HCT116 (cell line): ENCODE results near the gene MRPL42. TPM values are rescaled to one million over a fixed set of nuclear protein-coding genes. Genes with fewer than 3 reads are reported as not detected.

Source experiments
- ATAC-seq: fragments of 200-7000 bp; cut with Tn5 transposase; 2 replicates; pipeline ENCODE4 v1.9.1; 2020; ENCODE audit warnings: mild to moderate bottlenecking, moderate library complexity
- BruUV-seq: library from RNA; stranded (reverse); fragments of 400-500 nt; replicated peaks from 2 replicates; lab custom pipeline; 2021; lab: Mats Ljungman, UMichigan
- CTCF ChIA-PET: fragments of 300-600 bp; sonication (Branson Sonifier 250); formaldehyde crosslinking; loops from one replicate; lab custom pipeline; 2021; ENCODE audit warnings: antibody characterized with exemption; lab: Charles Lee
- POLR2A ChIA-PET: fragments of 300-600, 350-600 bp; sonication (Branson Sonifier 250); formaldehyde crosslinking; loops from one replicate; lab custom pipeline; 2021; ENCODE audit warnings: antibody characterized with exemption; lab: Charles Lee
- RAD21 ChIA-PET, 2 experiments: fragments of 300-600 bp; sonication (Branson Sonifier 250); formaldehyde crosslinking; loops; one replicate each; lab custom pipeline; 2023; ENCODE audit warnings: low total read pairs in 2 of 2; ENCODE audit not compliant: uncharacterized antibody in 2 of 2, unreplicated experiment in 2 of 2, low non-redundant PET in 1 of 2; lab: Charles Lee
- DNase-seq: peaks from one replicate; pipeline ENCODE4 v3.0.0-alpha.2; 2010; ENCODE audit warnings: low read depth, low spot score
- H2AFZ ChIP-seq: fragments of 200-600 bp; shearing (Covaris generic), sonication (generic); 2 replicates; pipeline ENCODE4 v1.6.1; 2017; ENCODE audit warnings: low read depth, mixed run types, mixed read lengths, antibody characterized with exemption, low read length; ENCODE audit not compliant: poor library complexity, severe bottlenecking
- H3K27ac ChIP-seq: 2 replicates; pipeline ENCODE4 v1.5.1; 2012; ENCODE audit warnings: low read depth, low read length
- H3K27me3 ChIP-seq: fragments of 200-600 bp; sonication (generic); 2 replicates; pipeline ENCODE4 v1.6.1; 2016; ENCODE audit warnings: mixed run types, low read length, mixed read lengths; ENCODE audit not compliant: insufficient read depth
- H3K36me3 ChIP-seq, 2 experiments: fragments of 200-500 bp in 1 of 2; fragments of 200-600 bp in 1 of 2; sonication (Bioruptor generic) in 1 of 2; sonication (generic) in 1 of 2; 2 replicates each; pipeline versions ENCODE4 v1.5.1 to v1.6.1; 2014 to 2016; ENCODE audit warnings: low read length in 2 of 2, inconsistent platforms in 1 of 2, mixed read lengths in 1 of 2, mixed run types in 1 of 2; ENCODE audit not compliant: insufficient read depth in 2 of 2, control insufficient read depth in 1 of 2
- H3K4me1 ChIP-seq, 2 experiments: fragments of 200-600 bp in 1 of 2; sonication (generic) in 1 of 2; 2 replicates each; pipeline versions ENCODE4 v1.5.1 to v1.6.1; 2012 to 2017; ENCODE audit warnings: low read length in 2 of 2, inconsistent platforms in 1 of 2, mild to moderate bottlenecking in 1 of 2, mixed read lengths in 1 of 2, mixed run types in 1 of 2, moderate library complexity in 1 of 2; ENCODE audit not compliant: insufficient read depth in 2 of 2, control insufficient read depth in 1 of 2
- H3K4me2 ChIP-seq: fragments of 200-600 bp; sonication (generic); 2 replicates; pipeline ENCODE4 v1.6.1; 2017; ENCODE audit warnings: mixed run types, low read length, mixed read lengths
- H3K4me3 ChIP-seq, 2 experiments: fragments of 200-600 bp in 1 of 2; sonication (generic) in 1 of 2; replicated peaks in 1 of 2; 2 replicates each; pipeline ENCODE4 v1.5.1; 2011 to 2016; ENCODE audit warnings: low read length in 2 of 2, control low read depth in 1 of 2, low read depth in 1 of 2, mild to moderate bottlenecking in 1 of 2, mixed read lengths in 1 of 2, mixed run types in 1 of 2
- H3K79me2 ChIP-seq: fragments of 200-600 bp; sonication (generic); 2 replicates; pipeline ENCODE4 v1.6.1; 2017; ENCODE audit warnings: mild to moderate bottlenecking, mixed run types, low read length, moderate library complexity, mixed read lengths; ENCODE audit not compliant: insufficient read depth
- H3K9ac ChIP-seq: fragments of 200-600 bp; sonication (generic); 2 replicates; pipeline ENCODE4 v1.6.1; 2016; ENCODE audit warnings: low read length, mixed read lengths
- H3K9me2 ChIP-seq: fragments of 200-600 bp; sonication (generic), shearing (Covaris generic); 2 replicates; pipeline ENCODE4 v1.6.1; 2017; ENCODE audit warnings: mixed run types, mild to moderate bottlenecking, moderate library complexity; ENCODE audit not compliant: insufficient read depth
- H3K9me3 ChIP-seq, 2 experiments: fragments of 200-500 bp in 1 of 2; fragments of 200-600 bp in 1 of 2; sonication (Bioruptor generic) in 1 of 2; sonication (generic) in 1 of 2; 2 replicates each; pipeline ENCODE4 v1.6.1; 2014 to 2017; ENCODE audit warnings: low read length in 2 of 2, mixed read lengths in 2 of 2, inconsistent platforms in 1 of 2, low read depth in 1 of 2, mild to moderate bottlenecking in 1 of 2, mixed run types in 1 of 2, moderate library complexity in 1 of 2; ENCODE audit not compliant: control insufficient read depth in 1 of 2, insufficient read depth in 1 of 2
- H4K20me1 ChIP-seq: fragments of 200-600 bp; sonication (generic), shearing (Covaris generic); 2 replicates; pipeline ENCODE4 v1.6.1; 2017; ENCODE audit warnings: mixed run types, mild to moderate bottlenecking, moderate library complexity; ENCODE audit not compliant: insufficient read depth
- EGR1 ChIP-seq: IDR thresholded peaks from 2 replicates; pipeline ENCODE4 v1.6.1; 2012; ENCODE audit warnings: low read depth
- POLR2A ChIP-seq: IDR thresholded peaks from 2 replicates; pipeline ENCODE4 v1.7.0; 2011; ENCODE audit warnings: borderline replicate concordance; ENCODE audit not compliant: insufficient read depth, insufficient read length; ENCODE audit errors: extremely low read depth
- RAD21 ChIP-seq: IDR thresholded peaks from 2 replicates; pipeline ENCODE4 v1.6.1; 2012; ENCODE audit warnings: low read depth, mild to moderate bottlenecking
- SP1 ChIP-seq: IDR thresholded peaks from 2 replicates; pipeline ENCODE4 v1.6.1; 2012; ENCODE audit warnings: low read depth
- SRF ChIP-seq: IDR thresholded peaks from 2 replicates; pipeline ENCODE4 v1.6.1; 2012; ENCODE audit warnings: low read depth
- intact Hi-C: fragments of 100-400 bp; cut with micrococcal nuclease; formaldehyde crosslinking; loops from 2 replicates; pipeline ENCODE4 v1.10.0; 2022
- total RNA-seq: library from RNA; stranded (reverse); gene quantifications from one replicate; pipeline ENCODE4 v1.2.1, GENCODE V29; 2021; ENCODE audit not compliant: unreplicated experiment
- TF ChIP-seq, protein P1 (sequence below), 3 experiments: fragments of 200-600 bp in 1 of 3; sonication (generic) in 1 of 3; IDR thresholded peaks in 2 of 3; conservative IDR thresholded peaks in 1 of 3; 2 replicates each; pipeline ENCODE4 v1.5.1; 2012 to 2017; ENCODE audit warnings: low read depth in 2 of 3, low read length in 2 of 3, antibody characterized with exemption in 1 of 3, borderline replicate concordance in 1 of 3, control low read depth in 1 of 3, mild to moderate bottlenecking in 1 of 3, mixed read lengths in 1 of 3, mixed run types in 1 of 3, moderate library complexity in 1 of 3; ENCODE audit not compliant: insufficient read depth in 1 of 3
- TF ChIP-seq, protein P2 (sequence below): IDR thresholded peaks from 2 replicates; pipeline ENCODE4 v1.6.1; 2012
- TF ChIP-seq, protein P3 (sequence below): IDR thresholded peaks from 2 replicates; pipeline ENCODE4 v1.6.1; 2011; ENCODE audit warnings: mild to moderate bottlenecking, low read length, moderate library complexity; ENCODE audit not compliant: insufficient replicate concordance; ENCODE audit errors: extremely low read depth

Gene MRPL42
- total RNA-seq, 1 experiment from 2014 or later: 120 TPM

DNA sequence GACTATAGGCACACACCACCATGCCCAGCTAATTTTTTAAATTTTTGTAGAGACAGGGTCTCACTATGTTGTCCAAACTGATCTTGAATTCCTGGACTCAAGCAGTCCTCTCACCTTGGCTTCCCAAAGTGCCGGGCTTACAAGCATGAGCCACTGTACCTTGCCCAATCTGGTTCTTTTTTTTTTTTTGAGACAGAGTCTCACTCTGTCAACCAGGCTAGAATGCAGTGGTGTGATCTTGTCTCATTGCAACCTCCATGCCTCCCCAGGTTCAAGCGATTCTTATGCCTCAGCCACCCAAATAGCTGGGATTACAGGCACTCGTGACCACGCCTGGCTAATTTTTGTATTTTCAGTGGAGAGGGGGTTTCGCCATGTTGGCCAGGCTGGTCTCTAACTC is 15.4 kb downstream of the MRPL42 start:
- CTCF ChIA-PET: no interaction called here
- Histone ChIP-seq H4K20me1 (no peaks in the 10 kb centered on the region), H3K9me3 (no peaks in the 10 kb centered on the region), H3K9me2 (no peaks in the 10 kb centered on the region), H3K27ac (no peak overlapping the region), H3K36me3 (peaks cover 38 to 56% of the 10 kb centered on the region in 2 experiments; a peak in 3 of 4 replicates), H2AFZ (no peak overlapping the region), H3K9ac (no peak overlapping the region), H3K4me3 (no peak overlapping the region), H3K4me2 (no peak overlapping the region), H3K79me2 (peaks cover 48% of the 10 kb centered on the region), H3K27me3 (no peaks in the 10 kb centered on the region), H3K4me1 (peaks cover 6 to 10% of the 10 kb centered on the region in 2 experiments)
- ATAC-seq: no peak
- TF ChIP-seq SP1: no peak
- no peak for TF ChIP-seq RAD21
- TF ChIP-seq, protein P1, sequence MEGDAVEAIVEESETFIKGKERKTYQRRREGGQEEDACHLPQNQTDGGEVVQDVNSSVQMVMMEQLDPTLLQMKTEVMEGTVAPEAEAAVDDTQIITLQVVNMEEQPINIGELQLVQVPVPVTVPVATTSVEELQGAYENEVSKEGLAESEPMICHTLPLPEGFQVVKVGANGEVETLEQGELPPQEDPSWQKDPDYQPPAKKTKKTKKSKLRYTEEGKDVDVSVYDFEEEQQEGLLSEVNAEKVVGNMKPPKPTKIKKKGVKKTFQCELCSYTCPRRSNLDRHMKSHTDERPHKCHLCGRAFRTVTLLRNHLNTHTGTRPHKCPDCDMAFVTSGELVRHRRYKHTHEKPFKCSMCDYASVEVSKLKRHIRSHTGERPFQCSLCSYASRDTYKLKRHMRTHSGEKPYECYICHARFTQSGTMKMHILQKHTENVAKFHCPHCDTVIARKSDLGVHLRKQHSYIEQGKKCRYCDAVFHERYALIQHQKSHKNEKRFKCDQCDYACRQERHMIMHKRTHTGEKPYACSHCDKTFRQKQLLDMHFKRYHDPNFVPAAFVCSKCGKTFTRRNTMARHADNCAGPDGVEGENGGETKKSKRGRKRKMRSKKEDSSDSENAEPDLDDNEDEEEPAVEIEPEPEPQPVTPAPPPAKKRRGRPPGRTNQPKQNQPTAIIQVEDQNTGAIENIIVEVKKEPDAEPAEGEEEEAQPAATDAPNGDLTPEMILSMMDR (IDR thresholded peaks at IDR 0.05 in 2 of 3, conservative IDR thresholded peaks at IDR 0.05 in 1 of 3; ENCODE audit: borderline replicate concordance in 1 of 3, insufficient read depth in 1 of 3, low read depth in 2 of 3, low read length in 2 of 3): no peak
- TF ChIP-seq, protein P2, sequence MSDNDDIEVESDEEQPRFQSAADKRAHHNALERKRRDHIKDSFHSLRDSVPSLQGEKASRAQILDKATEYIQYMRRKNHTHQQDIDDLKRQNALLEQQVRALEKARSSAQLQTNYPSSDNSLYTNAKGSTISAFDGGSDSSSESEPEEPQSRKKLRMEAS: no peak
- TF ChIP-seq, protein P3, sequence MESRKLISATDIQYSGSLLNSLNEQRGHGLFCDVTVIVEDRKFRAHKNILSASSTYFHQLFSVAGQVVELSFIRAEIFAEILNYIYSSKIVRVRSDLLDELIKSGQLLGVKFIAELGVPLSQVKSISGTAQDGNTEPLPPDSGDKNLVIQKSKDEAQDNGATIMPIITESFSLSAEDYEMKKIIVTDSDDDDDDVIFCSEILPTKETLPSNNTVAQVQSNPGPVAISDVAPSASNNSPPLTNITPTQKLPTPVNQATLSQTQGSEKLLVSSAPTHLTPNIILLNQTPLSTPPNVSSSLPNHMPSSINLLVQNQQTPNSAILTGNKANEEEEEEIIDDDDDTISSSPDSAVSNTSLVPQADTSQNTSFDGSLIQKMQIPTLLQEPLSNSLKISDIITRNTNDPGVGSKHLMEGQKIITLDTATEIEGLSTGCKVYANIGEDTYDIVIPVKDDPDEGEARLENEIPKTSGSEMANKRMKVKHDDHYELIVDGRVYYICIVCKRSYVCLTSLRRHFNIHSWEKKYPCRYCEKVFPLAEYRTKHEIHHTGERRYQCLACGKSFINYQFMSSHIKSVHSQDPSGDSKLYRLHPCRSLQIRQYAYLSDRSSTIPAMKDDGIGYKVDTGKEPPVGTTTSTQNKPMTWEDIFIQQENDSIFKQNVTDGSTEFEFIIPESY: no peak
- no peak for TF ChIP-seq POLR2A
- no peak for TF ChIP-seq SRF
- no peak for TF ChIP-seq EGR1
- BruUV-seq: no TSS peak
- RAD21 ChIA-PET: no interaction called here
- no peak for DNase-seq
- POLR2A ChIA-PET: no interaction called here
- intact Hi-C loops: no loop called here
